H1 (cell line): ENCODE measurements around the gene ZNF560. TPM values are rescaled to one million over a fixed set of nuclear protein-coding genes. Genes with fewer than 3 reads are reported as not detected.

Experiments
- CTCF ChIA-PET: fragments of 300-600 bp; sonication (Branson Sonifier 250); formaldehyde crosslinking; loops from one replicate; lab custom pipeline; 2021; ENCODE audit not compliant: partially characterized antibody; lab: Charles Lee
- POLR2A ChIA-PET: fragments of 300-600 bp; sonication (Branson Sonifier 250); formaldehyde crosslinking; loops from one replicate; lab custom pipeline; 2021; ENCODE audit warnings: inconsistent platforms; ENCODE audit not compliant: partially characterized antibody; lab: Charles Lee
- DNase-seq, 2 experiments: peaks; one replicate each; pipeline versions ENCODE4 v3.0.0 to v3.0.0-alpha.2; 2010 to 2022; ENCODE audit warnings: low spot score in 2 of 2, low read depth in 1 of 2, mixed read lengths in 1 of 2
- FAIRE-seq: peaks from 2 replicates; lab custom pipeline; 2011; peaks lifted over from hg19 to GRCh38; lab: Jason Lieb, UNC
- H2AFZ ChIP-seq: 2 replicates; pipeline ENCODE4 v1.8.1; 2012; ENCODE audit warnings: low read length, inconsistent platforms
- H2AK5ac ChIP-seq: 2 replicates; pipeline ENCODE4 v1.6.1; 2013; ENCODE audit warnings: low read depth, low read length
- H2BK120ac ChIP-seq: replicated peaks from 2 replicates; pipeline ENCODE3; 2013; ENCODE audit warnings: low read depth, low read length, inconsistent platforms
- H2BK12ac ChIP-seq: 2 replicates; pipeline ENCODE4 v1.6.1; 2013; ENCODE audit warnings: low read depth, low read length
- H2BK15ac ChIP-seq: 2 replicates; pipeline ENCODE4 v1.6.1; 2013; ENCODE audit warnings: low read length
- H2BK20ac ChIP-seq: 2 replicates; pipeline ENCODE4 v1.6.1; 2013; ENCODE audit warnings: low read length
- H2BK5ac ChIP-seq: 2 replicates; pipeline ENCODE4 v1.6.1; 2013; ENCODE audit warnings: low read depth, low read length
- H3K14ac ChIP-seq: 2 replicates; pipeline ENCODE4 v1.6.1; 2013; ENCODE audit warnings: inconsistent platforms; ENCODE audit not compliant: insufficient read length
- H3K18ac ChIP-seq: 2 replicates; pipeline ENCODE4 v1.6.1; 2013; ENCODE audit warnings: low read length; ENCODE audit errors: extremely low read depth
- H3K23ac ChIP-seq: 2 replicates; pipeline ENCODE4 v1.6.1; 2013; ENCODE audit warnings: inconsistent platforms; ENCODE audit not compliant: insufficient read length
- H3K23me2 ChIP-seq: 2 replicates; pipeline ENCODE4 v1.6.1; 2013; ENCODE audit warnings: low read depth, low read length
- H3K27ac ChIP-seq: 2 replicates; pipeline ENCODE4 v1.6.1; 2011; ENCODE audit warnings: low read depth, low read length, inconsistent platforms
- H3K27me3 ChIP-seq, 4 experiments: replicated peaks in 1 of 4; 1 replicate in 1 of 4; 2 replicates in 3 of 4; pipeline versions ENCODE4 v1.6.1 to v1.8.1; 2011 to 2013; ENCODE audit warnings: low read length in 3 of 4, mild to moderate bottlenecking in 3 of 4, inconsistent platforms in 2 of 4, mixed read lengths in 2 of 4, moderate library complexity in 1 of 4; ENCODE audit not compliant: control insufficient read depth in 3 of 4, insufficient read depth in 3 of 4; ENCODE audit errors: extremely low read depth in 1 of 4
- H3K36me3 ChIP-seq, 4 experiments: 2 replicates each; pipeline versions ENCODE4 v1.6.1 to v1.8.1; 2011 to 2013; ENCODE audit warnings: mild to moderate bottlenecking in 4 of 4, low read length in 3 of 4, moderate library complexity in 2 of 4, control low read depth in 1 of 4, inconsistent platforms in 1 of 4; ENCODE audit not compliant: insufficient read depth in 4 of 4, control insufficient read depth in 2 of 4
- H3K4ac ChIP-seq: replicated peaks from 2 replicates; pipeline ENCODE3; 2013; ENCODE audit warnings: low read length, low read depth, mixed read lengths, inconsistent platforms; ENCODE audit not compliant: insufficient read length
- H3K4me1 ChIP-seq, 4 experiments: replicated peaks in 1 of 4; 1 replicate in 1 of 4; 2 replicates in 3 of 4; pipeline versions ENCODE4 v1.6.1 to v1.8.1; 2011 to 2013; ENCODE audit warnings: low read length in 3 of 4, inconsistent platforms in 2 of 4, mixed read lengths in 1 of 4; ENCODE audit not compliant: insufficient read depth in 4 of 4, control insufficient read depth in 3 of 4
- H3K4me2 ChIP-seq, 2 experiments: 2 replicates each; pipeline versions ENCODE4 v1.6.1 to v1.8.1; 2011 to 2013; ENCODE audit warnings: low read depth in 2 of 2, low read length in 2 of 2, control low read depth in 1 of 2, inconsistent platforms in 1 of 2, mild to moderate bottlenecking in 1 of 2; ENCODE audit not compliant: insufficient read depth in 1 of 2
- H3K4me3 ChIP-seq, 4 experiments: fragments of 200-600, 300-600 bp in 1 of 4; sonication (generic), shearing (Covaris generic), sonication (Bioruptor Twin) in 1 of 4; 2 replicates each; pipeline versions ENCODE4 v1.5.1 to v1.8.1; 2011 to 2016; ENCODE audit warnings: low read length in 4 of 4, low read depth in 3 of 4, control low read depth in 2 of 4, inconsistent platforms in 2 of 4, mild to moderate bottlenecking in 2 of 4, mixed read lengths in 1 of 4, moderate library complexity in 1 of 4; ENCODE audit not compliant: insufficient read depth in 2 of 4; ENCODE audit errors: extremely low read depth in 1 of 4
- H3K56ac ChIP-seq: replicated peaks from 2 replicates; pipeline ENCODE3; 2013; ENCODE audit warnings: low read depth, mild to moderate bottlenecking, mixed read lengths, low read length, inconsistent platforms; ENCODE audit not compliant: insufficient read length
- H3K79me1 ChIP-seq: 2 replicates; pipeline ENCODE4 v1.6.1; 2013; ENCODE audit warnings: low read depth, low read length, control low read depth
- H3K79me2 ChIP-seq, 2 experiments: 2 replicates each; pipeline versions ENCODE4 v1.6.1 to v1.8.1; 2012 to 2013; ENCODE audit warnings: low read length in 2 of 2, mild to moderate bottlenecking in 2 of 2, inconsistent platforms in 1 of 2; ENCODE audit not compliant: insufficient read depth in 2 of 2, control insufficient read depth in 1 of 2
- H3K9ac ChIP-seq, 4 experiments: replicated peaks in 1 of 4; 1 replicate in 1 of 4; 2 replicates in 3 of 4; pipeline versions ENCODE4 v1.6.1 to v1.8.1; 2011 to 2013; ENCODE audit warnings: low read depth in 3 of 4, low read length in 3 of 4, control low read depth in 2 of 4, mild to moderate bottlenecking in 2 of 4, moderate library complexity in 2 of 4, inconsistent platforms in 1 of 4; ENCODE audit errors: extremely low read depth in 1 of 4
- H3K9me3 ChIP-seq, 2 experiments: 2 replicates each; pipeline versions ENCODE4 v1.6.1 to v1.8.1; 2012 to 2013; ENCODE audit warnings: mild to moderate bottlenecking in 2 of 2, moderate library complexity in 2 of 2, control low read depth in 1 of 2, inconsistent platforms in 1 of 2, low read depth in 1 of 2, low read length in 1 of 2, mixed read lengths in 1 of 2; ENCODE audit not compliant: insufficient read depth in 2 of 2
- H4K20me1 ChIP-seq, 2 experiments: replicated peaks in 1 of 2; 2 replicates each; pipeline versions ENCODE3 to v1.8.1; 2011 to 2013; ENCODE audit warnings: inconsistent platforms in 2 of 2, low read length in 2 of 2, mild to moderate bottlenecking in 1 of 2; ENCODE audit not compliant: insufficient read depth in 2 of 2, control insufficient read depth in 1 of 2
- H4K5ac ChIP-seq: 2 replicates; pipeline ENCODE4 v1.6.1; 2013; ENCODE audit warnings: low read length, low read depth, mixed read lengths, inconsistent platforms; ENCODE audit not compliant: insufficient read length
- H4K8ac ChIP-seq: 2 replicates; pipeline ENCODE4 v1.8.0; 2013; ENCODE audit warnings: mild to moderate bottlenecking, moderate library complexity, low read length, inconsistent platforms; ENCODE audit not compliant: insufficient read depth; ENCODE audit errors: extremely low read depth
- H4K91ac ChIP-seq: replicated peaks from 2 replicates; pipeline ENCODE3; 2013; ENCODE audit warnings: low read length, mixed read lengths, inconsistent platforms; ENCODE audit not compliant: insufficient read length
- CBX5 ChIP-seq: fragments of 300-800, 300-1000 bp; sonication (generic); IDR thresholded peaks from 2 replicates; pipeline ENCODE4 v1.7.1; 2016; ENCODE audit warnings: antibody characterized with exemption, low read length, low read depth
- CHD2 ChIP-seq: IDR thresholded peaks from 2 replicates; pipeline ENCODE4 v1.6.1; 2012; ENCODE audit warnings: low read length, improper control_type of control experiment
- CREB1 ChIP-seq: IDR thresholded peaks from 2 replicates; pipeline ENCODE4 v1.6.1; 2012; ENCODE audit warnings: inconsistent platforms
- FOSL1 ChIP-seq: IDR thresholded peaks from 2 replicates; pipeline ENCODE4 v1.6.1; 2011; ENCODE audit warnings: mild to moderate bottlenecking, low read depth, low read length, moderate library complexity; ENCODE audit not compliant: insufficient read depth
- GABPA ChIP-seq: IDR thresholded peaks from 2 replicates; pipeline ENCODE4 v1.6.1; 2011; ENCODE audit warnings: mild to moderate bottlenecking, low read length, moderate library complexity, borderline replicate concordance; ENCODE audit not compliant: insufficient read depth
- NANOG ChIP-seq: IDR thresholded peaks from 2 replicates; pipeline ENCODE4 v1.6.1; 2011; ENCODE audit warnings: low read length, low read depth, mild to moderate bottlenecking, inconsistent platforms; ENCODE audit not compliant: insufficient read depth, poor library complexity, severe bottlenecking
- RFX5 ChIP-seq: IDR thresholded peaks from 2 replicates; pipeline ENCODE4 v1.6.1; 2011; ENCODE audit warnings: low read depth, low read length, improper control_type of control experiment, borderline replicate concordance
- SIX5 ChIP-seq: IDR thresholded peaks from 2 replicates; pipeline ENCODE4 v1.6.1; 2011; ENCODE audit warnings: mild to moderate bottlenecking, low read depth, low read length
- SP4 ChIP-seq: IDR thresholded peaks from 2 replicates; pipeline ENCODE4 v1.6.1; 2012; ENCODE audit warnings: low read length, inconsistent platforms
- TAF7 ChIP-seq: optimal IDR thresholded peaks from 2 replicates; pipeline ENCODE3; 2011; ENCODE audit warnings: low read depth, mild to moderate bottlenecking, inconsistent platforms, low read length, moderate library complexity, borderline replicate concordance
- WGBS, 2 experiments: shearing (Covaris generic) in 1 of 2; methylation state at CpG; one replicate each; pipeline versions ENCODE4 v1.1.6 to v1.1.7; 2013 to 2015; ENCODE audit warnings: low lambda C conversion rate in 2 of 2, mixed read lengths in 2 of 2, inconsistent platforms in 1 of 2, low coverage in 1 of 2, missing lambda C conversion rate in 1 of 2; ENCODE audit not compliant: insufficient replicate concordance in 2 of 2, insufficient coverage in 1 of 2, insufficient read length in 1 of 2; ENCODE audit errors: extremely low coverage in 1 of 2, missing lambda C conversion rate in 1 of 2; 5-methylcytosine and 5-hydroxymethylcytosine counted together
- polyA plus RNA-seq, 7 experiments: library from polyadenylated mRNA; depleted of rRNA in 3 of 7; stranded (reverse) in 5 of 7; unstranded in 2 of 7; fragments of >200 nt in 5 of 7; fragments of 200-250 nt in 2 of 7; gene quantifications; 1 replicate in 5 of 7; 2 replicates in 1 of 7; 4 replicates in 1 of 7; pipeline versions ENCODE4 v1.2.1 to v1.2.3, GENCODE V29; 2011 to 2013; ENCODE audit warnings: missing spikeins in 2 of 7, mixed read lengths in 2 of 7
- total RNA-seq: library from RNA; stranded (reverse); fragmentation: NEBNext Ultra II Directional; extraction: Animal tissue kit (Norgen Biotek cat#: 25700); gene quantifications from 2 replicates; pipeline ENCODE4 v1.2.1, GENCODE V29; 2021

ZNF560 gene
- total and polyA plus RNA-seq, 2 of the 8 experiments (the other 6 are each of a cell fraction or from before 2014, with no cell fraction given), result 0.02 TPM; not detected in 1

DNA sequence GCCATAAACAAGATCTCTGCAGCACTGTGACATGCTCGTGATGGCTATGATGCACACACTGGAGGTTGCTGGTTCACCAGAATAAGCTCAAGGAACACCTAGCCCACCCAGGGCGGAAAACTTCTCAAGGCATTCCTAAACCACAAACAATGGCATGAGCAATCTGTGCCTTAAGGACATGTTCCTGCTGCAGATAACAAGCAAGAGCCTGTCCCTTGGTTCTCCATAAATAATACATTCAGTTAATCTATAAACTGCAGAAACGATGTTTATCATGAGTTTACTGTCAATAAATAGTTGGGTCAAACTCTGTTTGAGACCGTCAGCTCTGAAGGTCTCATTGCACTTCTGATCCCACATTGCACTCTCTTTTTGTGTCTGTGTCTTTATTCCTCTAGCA lies 44.5 kb downstream of the ZNF560 start:
- no peak overlapping the region for H2BK15ac ChIP-seq
- WGBS, 2 experiments, result 92% methylated on average over 4 of the region's 4 CpGs; no CpG with 5 or more reads in 1 of the 2 experiments
- CTCF ChIA-PET, result no interaction called here

More for the DNA sequence above, 44.5 kb downstream of the ZNF560 start:
- POLR2A ChIA-PET, result no interaction called here
- no peak overlapping the region for H4K5ac ChIP-seq
- no peaks in the 10 kb centered on the region for H3K4me1 ChIP-seq
- no peaks in the 10 kb centered on the region for H3K79me1 ChIP-seq
- no peak overlapping the region for H2BK12ac ChIP-seq
- H3K56ac ChIP-seq, result no peak overlapping the region
- H3K14ac ChIP-seq, result no peak overlapping the region
- H3K27ac ChIP-seq, result no peak overlapping the region
- FAIRE-seq, result no peak
- no peak overlapping the region for H2BK5ac ChIP-seq
- no peak overlapping the region for H3K4me3 ChIP-seq
- no peak overlapping the region for H2BK20ac ChIP-seq
- H3K18ac ChIP-seq, result no peak overlapping the region
- no peak overlapping the region for H2AFZ ChIP-seq
- no peaks in the 10 kb centered on the region for H4K20me1 ChIP-seq
- H3K23ac ChIP-seq, result no peak overlapping the region
- no peaks in the 10 kb centered on the region for H3K27me3 ChIP-seq
- no peaks in the 10 kb centered on the region for H3K79me2 ChIP-seq
- no peak overlapping the region for H2BK120ac ChIP-seq
- DNase-seq, result no peak
- TF ChIP-seq TAF7 (no peak), RFX5 (no peak), FOSL1 (no peak), CBX5 (no peak), CREB1 (no peak), GABPA (no peak), CHD2 (no peak), NANOG (no peak), SIX5 (no peak), SP4 (no peak)
- no peak overlapping the region for H2AK5ac ChIP-seq
- H3K4me2 ChIP-seq, result no peak overlapping the region
- H4K8ac ChIP-seq, result no peak overlapping the region
- H3K9ac ChIP-seq, result no peak overlapping the region
- H3K23me2 ChIP-seq, result no peaks in the 10 kb centered on the region
- no peak overlapping the region for H3K4ac ChIP-seq
- H3K9me3 ChIP-seq, result peaks cover 66 to 76% of the 10 kb centered on the region in 2 experiments
- H4K91ac ChIP-seq, result no peak overlapping the region
- peaks cover 0 to 2% (median 0%) of the 10 kb centered on the region in 4 experiments; a peak in 1 of 8 replicates for H3K36me3 ChIP-seq
